Measurements from ENCODE around the gene SEZ6.
"Not testable (repeated sequence)": the region's sequence is repeated elsewhere in the genome, so short reads cannot be mapped to it uniquely, and the experiment has no call there.

Gene SEZ6

GRCh38 chr17:28951991-28952975 lies 53.5 kb downstream of the SEZ6 start:
- DNase-seq: peak; percentile 91 to 95

- peak; percentile 98 to 100 for DNase-seq
Observed at GRCh38 chr17:28951428-28951990, 54.3 kb downstream of the SEZ6 start, which contains the start of gene PHF12. TSS of gene PHF12 (minus strand) at chr17:28951518. CDS start at chr17:28950960, 558 bp downstream.

- DNase-seq: no peak
Observed at GRCh38 chr17:28950752-28951427, 54.9 kb downstream of the SEZ6 start.

GRCh38 chr17:28950017-28950751 lies 55.6 kb downstream of the SEZ6 start:
- DNase-seq: peak; percentile 60 to 63

- peak; percentile 73 to 77 for DNase-seq
Observed at GRCh38 chr17:28949185-28950016, 56.4 kb downstream of the SEZ6 start.

- peak in 1 of 2 donors; percentile 25 for DNase-seq
Observed at GRCh38 chr17:28948873-28949184, 57.0 kb downstream of the SEZ6 start.

- DNase-seq: no peak
Observed at GRCh38 chr17:28948342-28948741, 57.5 kb downstream of the SEZ6 start.

GRCh38 chr17:28947639-28948038 lies 58.2 kb downstream of the SEZ6 start:
- no peak for DNase-seq

- DNase-seq: no peak
Observed at GRCh38 chr17:28946239-28946638, 59.6 kb downstream of the SEZ6 start.

GRCh38 chr17:28944862-28945741 lies 60.7 kb downstream of the SEZ6 start:
- no peak for DNase-seq

- DNase-seq: no peak
Observed at GRCh38 chr17:28944343-28944742, 61.5 kb downstream of the SEZ6 start.

- DNase-seq: no peak
Observed at GRCh38 chr17:28942925-28943324, 62.9 kb downstream of the SEZ6 start.

- no peak for DNase-seq
Observed at GRCh38 chr17:28941251-28941650, 64.6 kb downstream of the SEZ6 start.

- DNase-seq: no peak
Observed at GRCh38 chr17:28940675-28941074, 65.2 kb downstream of the SEZ6 start.

- DNase-seq: no peak
Observed at GRCh38 chr17:28940142-28940541, 65.7 kb downstream of the SEZ6 start.

GRCh38 chr17:28938552-28938951 lies 67.3 kb downstream of the SEZ6 start:
- DNase-seq: no peak

- no peak for DNase-seq
Observed at GRCh38 chr17:28937044-28937729, 68.6 kb downstream of the SEZ6 start.

GRCh38 chr17:28935744-28936460 lies 69.9 kb downstream of the SEZ6 start:
- DNase-seq: no peak

GRCh38 chr17:28934508-28934907 lies 71.3 kb downstream of the SEZ6 start:
- not testable (repeated sequence) for DNase-seq

- no peak for DNase-seq
Observed at GRCh38 chr17:28929787-28930186, 76.0 kb downstream of the SEZ6 start.
